CD4-positive, alpha-beta T cell treated with Interleukin-15 for 1 hour (primary cell): Measurements from ENCODE around the gene MX2.

Experiments
- DNase-seq: peaks from one replicate; pipeline ENCODE4 v3.0.0-alpha.2; 2020

Gene MX2

DNA sequence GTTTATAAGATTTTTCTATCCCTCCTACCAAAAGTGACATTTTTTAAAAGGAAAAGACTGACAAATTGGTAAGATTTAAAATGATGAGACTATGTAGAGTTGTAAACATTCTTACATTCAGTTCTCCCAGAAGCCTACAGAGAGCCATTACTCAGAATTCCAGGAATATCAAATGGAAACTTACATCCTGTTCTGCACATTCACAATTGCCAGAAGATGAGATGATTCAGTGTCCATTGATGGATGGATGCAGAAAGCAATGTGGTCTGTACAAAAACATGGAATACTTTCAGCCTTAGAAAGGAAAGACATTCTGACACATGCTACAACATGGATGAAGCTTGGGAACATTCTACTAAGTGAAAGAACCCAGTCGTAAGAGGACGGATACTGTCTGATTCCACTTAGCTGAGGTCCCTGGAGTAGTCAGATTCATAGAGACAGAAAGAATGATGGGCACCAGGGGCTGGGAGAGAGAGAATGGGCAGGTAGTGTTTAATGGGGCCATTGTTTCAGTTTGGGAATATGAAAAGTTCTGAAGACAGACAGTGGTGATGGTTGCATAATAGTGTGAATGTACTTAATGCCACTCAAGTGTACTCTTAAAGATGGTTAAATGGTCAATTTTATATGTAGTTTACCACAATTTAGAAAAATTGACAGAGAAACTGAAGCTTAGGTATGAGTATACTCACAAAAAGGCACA, 80.8 kb downstream of the MX2 start:
- no peak for DNase-seq

DNA sequence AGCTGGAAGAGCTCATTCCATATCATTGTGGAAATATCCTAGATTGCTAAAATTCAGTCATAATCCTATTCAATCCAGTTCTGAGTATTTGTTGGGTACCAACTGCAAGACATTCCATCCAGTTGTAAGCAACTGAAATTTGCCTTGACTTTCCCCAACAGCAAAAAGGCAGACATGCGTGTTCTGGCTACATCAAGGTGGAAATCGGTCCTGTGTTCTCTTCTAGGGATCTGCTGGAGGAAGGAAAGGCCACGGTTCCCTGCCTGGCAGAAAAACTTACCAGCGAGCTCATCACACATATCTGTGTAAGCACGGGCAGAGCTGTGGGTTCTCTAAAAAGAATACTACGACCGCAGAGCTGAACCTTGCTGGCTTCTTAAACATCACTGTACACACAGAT, 81.7 kb downstream of the MX2 start:
- no peak for DNase-seq

DNA sequence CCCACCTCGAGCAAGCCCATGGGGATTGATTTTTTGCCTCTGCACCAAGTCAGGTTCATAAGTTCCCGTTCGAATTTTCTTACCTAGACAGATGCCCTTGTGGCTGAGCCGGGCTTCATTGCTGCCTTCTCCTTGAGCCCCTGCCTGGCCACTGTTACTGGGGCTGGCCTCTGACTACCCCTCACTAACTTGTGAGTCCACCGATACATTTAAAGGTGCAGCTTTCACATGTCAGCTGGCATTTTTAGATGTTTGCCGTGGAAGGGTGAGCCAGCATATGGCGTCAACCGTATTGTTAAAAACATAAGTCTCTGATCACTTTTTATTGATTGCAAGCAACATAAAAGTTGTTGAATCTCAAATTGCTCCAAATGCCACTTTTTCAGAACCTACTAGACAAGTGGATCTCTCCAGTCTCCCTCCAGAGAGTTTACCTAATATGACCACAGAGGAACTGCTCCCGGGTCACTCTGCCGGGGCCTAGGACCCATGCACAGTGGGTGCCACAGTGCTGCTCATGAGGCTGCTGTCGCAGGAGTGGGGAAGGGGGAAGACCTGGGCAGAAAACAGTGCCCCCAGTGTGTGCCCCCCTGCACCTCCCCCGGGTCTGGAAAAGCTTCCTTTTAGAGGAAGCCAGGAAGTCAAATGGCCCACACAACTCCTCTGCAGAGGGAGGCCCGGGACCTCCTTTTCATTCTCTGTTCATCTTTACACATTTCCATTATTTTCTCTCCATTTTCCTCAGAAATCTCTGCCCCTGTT, 83.1 kb downstream of the MX2 start:
- DNase-seq = no peak

DNA sequence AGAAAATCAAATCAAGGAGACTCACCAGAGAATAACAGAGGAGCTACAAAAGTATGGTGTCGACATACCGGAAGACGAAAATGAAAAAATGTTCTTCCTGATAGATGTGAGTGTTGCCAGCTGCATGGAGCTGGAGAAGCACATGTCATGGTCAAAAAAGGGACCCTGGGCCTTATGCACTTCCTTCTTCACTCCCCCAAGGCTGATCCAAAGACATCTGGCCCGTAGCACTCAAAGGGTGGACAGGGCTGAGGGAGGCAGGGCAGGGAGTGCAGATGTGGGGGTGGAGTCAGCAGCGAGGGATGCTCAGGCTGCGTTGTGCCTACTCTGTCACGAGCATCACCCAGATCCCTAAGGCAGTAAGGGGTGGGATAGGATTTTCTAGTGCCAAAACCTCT, 83.6 kb downstream of the MX2 start:
- DNase-seq = no peak

DNA sequence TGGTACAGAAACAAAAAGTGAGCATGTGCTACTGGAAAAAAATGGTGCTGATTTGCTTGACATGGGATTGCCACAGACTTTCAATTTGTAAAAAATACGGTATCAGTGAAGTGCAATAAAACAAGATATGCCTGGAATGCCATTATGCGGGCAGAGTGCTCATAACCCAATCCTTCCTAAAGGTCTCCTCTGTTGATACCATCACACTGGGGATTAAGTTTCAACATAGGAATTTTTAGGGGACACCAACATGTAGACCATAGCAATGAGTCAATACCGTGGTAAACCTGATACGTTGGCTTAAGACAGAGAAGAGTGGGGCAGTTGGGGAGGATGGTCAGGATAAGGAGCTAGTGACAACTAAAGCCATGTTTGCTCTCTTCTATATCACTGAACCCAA, 84.8 kb downstream of the MX2 start:
- DNase-seq = no peak

DNA sequence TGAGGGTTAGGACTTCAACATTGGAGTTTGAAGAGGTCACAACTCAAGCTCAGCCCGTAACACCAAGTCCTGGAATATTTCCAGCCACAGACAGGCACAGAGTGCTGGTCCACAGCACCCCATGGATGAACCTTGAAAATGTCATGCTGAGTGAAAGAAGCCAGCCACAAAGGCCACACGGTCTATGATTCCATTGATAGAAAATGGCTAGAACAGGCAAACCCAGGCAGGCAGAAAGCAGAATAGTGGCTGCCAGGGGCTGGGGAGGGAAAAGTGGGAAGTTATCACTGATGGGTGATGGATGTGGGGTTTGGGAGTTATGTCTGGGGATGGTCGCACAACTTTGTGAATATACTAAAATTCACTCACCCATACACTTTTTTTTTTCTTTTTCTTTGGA, 85.5 kb downstream of the MX2 start:
- DNase-seq = no peak

DNA sequence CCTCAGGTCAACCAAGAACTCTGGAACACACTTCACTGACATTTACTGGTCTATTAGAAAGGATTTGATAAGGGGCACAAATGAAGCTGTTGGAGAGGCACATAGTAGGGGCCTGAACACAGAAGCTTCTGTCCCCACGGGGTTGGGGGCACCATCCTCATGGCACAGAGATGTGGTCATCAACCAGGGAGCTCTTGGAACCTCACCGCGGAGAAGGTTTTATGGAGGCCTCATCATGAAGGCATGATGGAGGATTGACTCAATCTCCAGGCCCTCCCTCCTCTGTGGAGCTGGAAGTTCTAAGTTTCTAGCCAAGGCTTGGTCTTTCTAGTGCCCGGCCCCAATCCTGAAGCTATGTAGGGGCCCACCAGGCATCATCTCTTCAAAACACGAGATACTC, 87.8 kb downstream of the MX2 start:
- DNase-seq = no peak

DNA sequence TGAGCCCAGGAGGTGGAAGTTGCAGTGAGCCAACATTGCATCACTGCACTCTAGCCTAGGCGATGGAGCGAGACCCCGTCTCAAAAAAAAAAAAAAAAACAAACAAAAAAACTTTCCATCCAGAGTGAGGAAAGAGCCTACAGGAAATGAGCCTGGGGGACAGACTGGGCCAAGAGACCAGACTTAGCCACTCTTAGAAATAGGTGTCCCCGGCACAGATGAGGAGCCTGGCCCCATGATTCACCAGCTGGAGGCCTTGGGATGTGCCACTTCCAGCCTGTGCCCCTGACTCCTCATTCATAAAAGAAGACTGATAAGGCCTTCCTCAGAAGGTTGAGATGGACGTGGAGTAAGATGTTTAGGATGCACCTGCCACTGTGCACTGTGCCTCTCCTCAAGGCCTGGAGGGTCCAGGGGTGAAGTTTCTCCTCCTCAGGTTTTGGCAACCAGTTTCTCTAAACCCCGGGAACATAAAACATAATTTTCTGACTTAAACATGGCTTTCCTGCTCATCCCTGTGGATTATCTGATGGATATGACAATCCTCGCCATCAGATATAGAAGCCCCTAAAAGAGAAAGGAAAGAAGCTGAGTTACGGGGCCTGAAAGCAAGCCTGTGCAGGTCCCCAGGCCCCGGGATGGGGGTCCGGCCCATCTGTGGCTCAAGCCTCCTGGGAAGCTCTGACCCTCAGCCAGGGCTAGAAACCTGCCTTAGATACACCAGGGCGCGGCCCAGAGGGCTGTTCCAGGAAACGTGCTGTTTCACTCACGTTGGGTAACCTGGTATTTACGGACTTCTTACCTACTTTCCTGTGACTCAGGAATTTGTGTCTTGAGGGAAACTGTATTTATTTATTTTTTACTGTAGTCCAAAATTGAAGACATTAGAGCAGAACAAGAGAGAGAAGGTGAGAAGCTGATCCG, 90.2 kb downstream of the MX2 start:
- no peak for DNase-seq

DNA sequence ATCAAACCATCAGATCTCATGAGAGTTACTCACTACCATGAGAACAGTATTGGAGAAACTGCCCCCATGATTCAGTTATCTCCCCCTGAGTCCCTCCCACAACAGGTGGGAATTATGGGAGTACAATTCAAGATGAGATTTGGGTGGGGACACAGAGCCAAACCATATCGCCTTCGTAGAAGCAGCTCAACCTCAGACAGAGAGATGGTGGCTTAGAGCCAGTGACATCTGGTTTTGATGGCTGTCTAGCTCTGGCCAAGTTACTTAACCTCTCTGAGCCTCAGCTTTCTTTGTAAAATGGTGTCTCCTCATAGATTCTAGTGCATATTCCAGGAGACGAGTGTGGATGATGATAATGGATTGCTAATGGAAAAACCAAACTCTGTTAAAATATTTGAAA, 91.4 kb downstream of the MX2 start:
- no peak for DNase-seq

DNA sequence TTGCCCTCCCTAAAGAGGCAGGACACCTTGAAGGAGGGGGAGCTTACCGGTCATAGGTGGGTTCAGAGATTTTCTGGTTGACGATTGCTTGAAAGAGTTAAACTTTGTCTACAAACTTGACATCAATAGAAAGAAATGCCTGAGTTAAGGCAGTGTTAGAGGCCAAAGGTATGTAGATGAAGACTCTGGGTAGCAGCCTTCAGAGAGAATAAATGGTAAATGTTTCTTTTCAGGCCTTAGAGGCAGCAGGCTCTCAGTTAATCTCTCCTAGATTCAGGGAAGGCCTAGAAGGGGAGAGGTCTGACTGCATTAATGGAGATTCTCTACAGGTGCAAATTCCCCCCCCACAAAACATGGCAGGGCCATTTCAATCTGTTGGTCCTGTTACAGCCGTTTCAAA, 91.9 kb downstream of the MX2 start:
- DNase-seq = no peak

DNA sequence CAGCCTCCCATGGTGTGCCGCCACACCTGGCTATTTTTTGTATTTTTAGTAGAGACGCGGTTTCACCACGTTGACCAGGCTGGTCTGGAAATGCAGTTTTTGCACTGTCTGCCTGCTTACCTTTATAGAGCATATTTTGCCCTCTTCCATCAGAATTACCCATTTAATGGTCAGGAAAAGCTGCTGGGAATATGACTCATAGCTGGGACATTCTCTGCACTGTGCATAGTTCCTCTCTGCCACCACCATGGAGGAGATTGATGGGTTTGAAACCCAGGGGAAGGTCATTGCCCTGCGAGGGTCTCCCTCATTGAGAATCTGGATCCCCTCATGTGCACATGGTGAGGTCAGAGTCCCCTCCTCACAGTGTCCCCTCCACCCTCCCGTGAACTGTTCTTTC, 96.3 kb downstream of the MX2 start:
- no peak for DNase-seq

DNA sequence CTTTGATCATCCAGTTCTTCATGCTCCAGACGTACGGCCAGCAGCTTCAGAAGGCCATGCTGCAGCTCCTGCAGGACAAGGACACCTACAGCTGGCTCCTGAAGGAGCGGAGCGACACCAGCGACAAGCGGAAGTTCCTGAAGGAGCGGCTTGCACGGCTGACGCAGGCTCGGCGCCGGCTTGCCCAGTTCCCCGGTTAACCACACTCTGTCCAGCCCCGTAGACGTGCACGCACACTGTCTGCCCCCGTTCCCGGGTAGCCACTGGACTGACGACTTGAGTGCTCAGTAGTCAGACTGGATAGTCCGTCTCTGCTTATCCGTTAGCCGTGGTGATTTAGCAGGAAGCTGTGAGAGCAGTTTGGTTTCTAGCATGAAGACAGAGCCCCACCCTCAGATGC, 96.7 kb downstream of the MX2 start:
- DNase-seq = no peak
